H9 (cell line): ENCODE measurements around the gene PLCL1. TPM values are rescaled to one million over a fixed set of nuclear protein-coding genes. Genes with fewer than 3 reads are reported as not detected.

Experiments used
- DNase-seq: peaks from one replicate; pipeline ENCODE4 v3.0.0-alpha.2; 2017
- H2AFZ ChIP-seq: one replicate; pipeline ENCODE4 v1.6.1; 2013; ENCODE audit warnings: mild to moderate bottlenecking, low read length, control low read depth, moderate library complexity
- H2AK5ac ChIP-seq: 2 replicates; pipeline ENCODE4 v1.6.1; 2013; ENCODE audit warnings: low read length, control low read depth, mixed read lengths; ENCODE audit not compliant: insufficient read length
- H2BK120ac ChIP-seq: one replicate; pipeline ENCODE4 v1.6.1; 2013; ENCODE audit warnings: low read depth, mild to moderate bottlenecking, low read length, control low read depth, inconsistent platforms; ENCODE audit not compliant: poor library complexity, severe bottlenecking
- H2BK12ac ChIP-seq: 2 replicates; pipeline ENCODE4 v1.6.1; 2013; ENCODE audit warnings: low read length, control low read depth, mixed read lengths, low read depth; ENCODE audit not compliant: insufficient read length
- H2BK15ac ChIP-seq: 2 replicates; pipeline ENCODE4 v1.6.1; 2013; ENCODE audit warnings: low read depth, low read length, control low read depth
- H2BK20ac ChIP-seq: one replicate; pipeline ENCODE4 v1.6.1; 2013; ENCODE audit warnings: low read depth, mild to moderate bottlenecking, low read length, control low read depth, inconsistent platforms; ENCODE audit not compliant: poor library complexity, severe bottlenecking
- H2BK5ac ChIP-seq: 2 replicates; pipeline ENCODE4 v1.6.1; 2013; ENCODE audit warnings: low read length, control low read depth, mixed read lengths; ENCODE audit not compliant: insufficient read length
- H3K14ac ChIP-seq: 2 replicates; pipeline ENCODE4 v1.6.1; 2013; ENCODE audit warnings: low read length, control low read depth; ENCODE audit not compliant: insufficient read depth
- H3K18ac ChIP-seq: 2 replicates; pipeline ENCODE4 v1.6.1; 2013; ENCODE audit warnings: low read depth, mild to moderate bottlenecking, mixed read lengths, low read length, control low read depth; ENCODE audit not compliant: insufficient read length
- H3K23ac ChIP-seq: 2 replicates; pipeline ENCODE4 v1.6.1; 2013; ENCODE audit warnings: low read length, control low read depth, mixed read lengths, low read depth; ENCODE audit not compliant: insufficient read length
- H3K23me2 ChIP-seq: 2 replicates; pipeline ENCODE4 v1.6.1; 2013; ENCODE audit warnings: low read depth, mild to moderate bottlenecking, mixed read lengths, low read length, control low read depth; ENCODE audit not compliant: insufficient read length, poor library complexity, severe bottlenecking
- H3K27ac ChIP-seq: 2 replicates; pipeline ENCODE4 v1.5.1; 2013; ENCODE audit warnings: low read length, control low read depth, mixed read lengths, low read depth; ENCODE audit not compliant: insufficient read length
- H3K27me3 ChIP-seq: 2 replicates; pipeline ENCODE4 v1.6.1; 2013; ENCODE audit warnings: low read length, control low read depth, inconsistent platforms; ENCODE audit not compliant: insufficient read depth
- H3K4ac ChIP-seq: 2 replicates; pipeline ENCODE4 v1.6.1; 2013; ENCODE audit warnings: low read depth, mild to moderate bottlenecking, control low read depth, inconsistent platforms, low read length, moderate library complexity
- H3K4me1 ChIP-seq: 2 replicates; pipeline ENCODE4 v1.6.1; 2013; ENCODE audit warnings: low read length, control low read depth, inconsistent platforms; ENCODE audit not compliant: insufficient read depth
- H3K4me2 ChIP-seq: 2 replicates; pipeline ENCODE4 v1.6.1; 2013; ENCODE audit warnings: low read length, control low read depth, mixed read lengths; ENCODE audit not compliant: insufficient read length, insufficient read depth
- H3K56ac ChIP-seq: 2 replicates; pipeline ENCODE4 v1.6.1; 2013; ENCODE audit warnings: low read depth, mild to moderate bottlenecking, mixed read lengths, low read length, control low read depth; ENCODE audit not compliant: insufficient read length
- H3K79me1 ChIP-seq: 2 replicates; pipeline ENCODE4 v1.6.1; 2013; ENCODE audit warnings: low read depth, mild to moderate bottlenecking, moderate library complexity, low read length, control low read depth, inconsistent platforms; ENCODE audit not compliant: insufficient read depth, poor library complexity, severe bottlenecking
- H3K79me2 ChIP-seq: 2 replicates; pipeline ENCODE4 v1.6.1; 2013; ENCODE audit warnings: low read length, control low read depth, inconsistent platforms; ENCODE audit not compliant: insufficient read depth
- H3K9ac ChIP-seq: 2 replicates; pipeline ENCODE4 v1.6.1; 2013; ENCODE audit warnings: low read length, control low read depth, mixed read lengths; ENCODE audit not compliant: insufficient read length; ENCODE audit errors: extremely low read depth
- H3K9me3 ChIP-seq: one replicate; pipeline ENCODE4 v1.6.1; 2013; ENCODE audit warnings: low read depth, low read length, inconsistent platforms; ENCODE audit not compliant: control insufficient read depth
- H3T11ph ChIP-seq: one replicate; pipeline ENCODE4 v1.6.1; 2013; ENCODE audit warnings: mild to moderate bottlenecking, low read length, control low read depth, inconsistent platforms
- H4K20me1 ChIP-seq: one replicate; pipeline ENCODE4 v1.6.1; 2013; ENCODE audit not compliant: control insufficient read depth, insufficient read length, insufficient read depth
- H4K5ac ChIP-seq: 2 replicates; pipeline ENCODE4 v1.6.1; 2013; ENCODE audit warnings: low read depth, mild to moderate bottlenecking, mixed read lengths, low read length, control low read depth; ENCODE audit not compliant: insufficient read length
- H4K8ac ChIP-seq: replicated peaks from 2 replicates; pipeline ENCODE4 v1.6.1; 2013; ENCODE audit warnings: low read length, control low read depth, mixed read lengths, low read depth; ENCODE audit not compliant: insufficient read length
- H4K91ac ChIP-seq: 2 replicates; pipeline ENCODE4 v1.6.1; 2013; ENCODE audit warnings: low read depth, mild to moderate bottlenecking, moderate library complexity, mixed read lengths, low read length, control low read depth; ENCODE audit not compliant: insufficient read length
- H3K27ac Mint-ChIP-seq, 3 experiments: 2 replicates in 2 of 3; 3 replicates in 1 of 3; pipeline ENCODE4 v1.8.0; 2020 to 2021; ENCODE audit warnings: mixed read lengths in 3 of 3, mild to moderate bottlenecking in 1 of 3, moderate library complexity in 1 of 3
- H3K27me3 Mint-ChIP-seq: 2 replicates; pipeline ENCODE4 v1.8.0; 2021; ENCODE audit warnings: low read depth, mild to moderate bottlenecking, moderate library complexity, mixed read lengths
- H3K36me3 Mint-ChIP-seq, 3 experiments: 2 replicates in 2 of 3; 3 replicates in 1 of 3; pipeline ENCODE4 v1.8.0; 2020 to 2021; ENCODE audit warnings: low read depth in 3 of 3, mixed read lengths in 3 of 3; ENCODE audit not compliant: insufficient read depth in 1 of 3
- H3K4me1 Mint-ChIP-seq, 2 experiments: 2 replicates each; pipeline ENCODE4 v1.8.0; 2020; ENCODE audit warnings: mixed read lengths in 2 of 2
- H3K4me3 Mint-ChIP-seq, 2 experiments: 2 replicates in 1 of 2; 3 replicates in 1 of 2; pipeline ENCODE4 v1.8.0; 2020 to 2021; ENCODE audit warnings: mild to moderate bottlenecking in 2 of 2, mixed read lengths in 2 of 2, moderate library complexity in 1 of 2
- H3K9me3 Mint-ChIP-seq, 2 experiments: 2 replicates in 1 of 2; 3 replicates in 1 of 2; pipeline ENCODE4 v1.8.0; 2020; ENCODE audit warnings: mild to moderate bottlenecking in 2 of 2, mixed read lengths in 2 of 2, moderate library complexity in 1 of 2
- total RNA-seq: library from RNA; stranded (reverse); gene quantifications from 2 replicates; pipeline ENCODE4 v1.2.1, GENCODE V29; 2021
- TF ChIP-seq, protein P1 (sequence below): fragments of 200-600 bp; sonication (generic); conservative IDR thresholded peaks from 3 replicates; pipeline ENCODE4 v1.8.0; 2021; ENCODE audit warnings: antibody characterized with exemption, mild to moderate bottlenecking

PLCL1 gene
- total RNA-seq, 1 experiment from 2014 or later, result 0.04 TPM

DNA sequence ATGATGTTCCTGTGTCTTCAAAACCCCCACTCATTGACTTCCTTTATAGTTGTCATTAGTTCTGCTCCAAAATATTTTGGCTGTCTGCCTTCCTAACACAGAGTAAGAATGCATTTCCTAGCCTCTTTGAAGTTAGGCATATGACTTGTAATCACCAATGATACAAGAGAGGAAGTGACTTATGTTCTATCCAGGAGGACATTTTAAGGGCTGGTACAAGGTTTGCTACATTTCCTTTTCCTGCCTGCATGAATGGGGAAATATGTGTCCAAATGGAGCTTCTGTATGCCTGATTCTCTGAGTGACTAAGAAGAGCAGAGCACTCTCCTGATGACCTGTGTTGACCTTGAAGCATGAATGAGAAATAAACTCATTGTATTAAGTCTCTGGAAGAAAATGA is 115.1 kb downstream of the PLCL1 start:
- Histone ChIP-seq H3K14ac (no peak overlapping the region), H2BK15ac (no peak overlapping the region), H3K79me2 (no peaks in the 10 kb centered on the region), H3K27me3 (no peaks in the 10 kb centered on the region), H2BK120ac (no peak overlapping the region), H2BK20ac (no peak overlapping the region), H2BK12ac (no peak overlapping the region), H3K4ac (no peak overlapping the region), H4K91ac (no peak overlapping the region), H3K79me1 (no peaks in the 10 kb centered on the region), H3T11ph (no peak overlapping the region), H2AK5ac (no peak overlapping the region), H2BK5ac (no peak overlapping the region), H3K9me3 (no peaks in the 10 kb centered on the region), H3K4me2 (no peak overlapping the region), H3K27ac (no peak overlapping the region), H3K23ac (no peak overlapping the region), H3K18ac (no peak overlapping the region), H2AFZ (no peak overlapping the region), H4K20me1 (no peaks in the 10 kb centered on the region), H3K56ac (no peak overlapping the region), H3K9ac (no peak overlapping the region), H4K8ac (no peak overlapping the region), H4K5ac (no peak overlapping the region), H3K23me2 (no peaks in the 10 kb centered on the region), H3K4me1 (no peaks in the 10 kb centered on the region)
- no peak overlapping the region for H3K27ac Mint-ChIP-seq
- H3K4me3 Mint-ChIP-seq, result no peak overlapping the region
- TF ChIP-seq, protein P1, sequence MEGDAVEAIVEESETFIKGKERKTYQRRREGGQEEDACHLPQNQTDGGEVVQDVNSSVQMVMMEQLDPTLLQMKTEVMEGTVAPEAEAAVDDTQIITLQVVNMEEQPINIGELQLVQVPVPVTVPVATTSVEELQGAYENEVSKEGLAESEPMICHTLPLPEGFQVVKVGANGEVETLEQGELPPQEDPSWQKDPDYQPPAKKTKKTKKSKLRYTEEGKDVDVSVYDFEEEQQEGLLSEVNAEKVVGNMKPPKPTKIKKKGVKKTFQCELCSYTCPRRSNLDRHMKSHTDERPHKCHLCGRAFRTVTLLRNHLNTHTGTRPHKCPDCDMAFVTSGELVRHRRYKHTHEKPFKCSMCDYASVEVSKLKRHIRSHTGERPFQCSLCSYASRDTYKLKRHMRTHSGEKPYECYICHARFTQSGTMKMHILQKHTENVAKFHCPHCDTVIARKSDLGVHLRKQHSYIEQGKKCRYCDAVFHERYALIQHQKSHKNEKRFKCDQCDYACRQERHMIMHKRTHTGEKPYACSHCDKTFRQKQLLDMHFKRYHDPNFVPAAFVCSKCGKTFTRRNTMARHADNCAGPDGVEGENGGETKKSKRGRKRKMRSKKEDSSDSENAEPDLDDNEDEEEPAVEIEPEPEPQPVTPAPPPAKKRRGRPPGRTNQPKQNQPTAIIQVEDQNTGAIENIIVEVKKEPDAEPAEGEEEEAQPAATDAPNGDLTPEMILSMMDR, result no peak
- no peak for DNase-seq
- peaks cover 3% of the 10 kb centered on the region; the same call in 1 of the 2 replicates for H3K27me3 Mint-ChIP-seq
- no peaks in the 10 kb centered on the region for H3K4me1 Mint-ChIP-seq
- peaks cover 3 to 4% of the 10 kb centered on the region in 2 experiments; a peak in 4 of 5 replicates for H3K9me3 Mint-ChIP-seq
- peaks cover 0 to 2% (median 0%) of the 10 kb centered on the region in 3 experiments; a peak in 3 of 7 replicates for H3K36me3 Mint-ChIP-seq
